HG02938 (cell line): ENCODE measurements around the gene PPP4R2.

Experiments
- ATAC-seq: cut with Tn5 transposase; IDR thresholded peaks from one replicate; pipeline ENCODE4 v1.9.1; 2021; ENCODE audit warnings: mild to moderate bottlenecking, moderate library complexity; ENCODE audit not compliant: unreplicated experiment

The PPP4R2 gene, protein sequence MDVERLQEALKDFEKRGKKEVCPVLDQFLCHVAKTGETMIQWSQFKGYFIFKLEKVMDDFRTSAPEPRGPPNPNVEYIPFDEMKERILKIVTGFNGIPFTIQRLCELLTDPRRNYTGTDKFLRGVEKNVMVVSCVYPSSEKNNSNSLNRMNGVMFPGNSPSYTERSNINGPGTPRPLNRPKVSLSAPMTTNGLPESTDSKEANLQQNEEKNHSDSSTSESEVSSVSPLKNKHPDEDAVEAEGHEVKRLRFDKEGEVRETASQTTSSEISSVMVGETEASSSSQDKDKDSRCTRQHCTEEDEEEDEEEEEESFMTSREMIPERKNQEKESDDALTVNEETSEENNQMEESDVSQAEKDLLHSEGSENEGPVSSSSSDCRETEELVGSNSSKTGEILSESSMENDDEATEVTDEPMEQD

DNA sequence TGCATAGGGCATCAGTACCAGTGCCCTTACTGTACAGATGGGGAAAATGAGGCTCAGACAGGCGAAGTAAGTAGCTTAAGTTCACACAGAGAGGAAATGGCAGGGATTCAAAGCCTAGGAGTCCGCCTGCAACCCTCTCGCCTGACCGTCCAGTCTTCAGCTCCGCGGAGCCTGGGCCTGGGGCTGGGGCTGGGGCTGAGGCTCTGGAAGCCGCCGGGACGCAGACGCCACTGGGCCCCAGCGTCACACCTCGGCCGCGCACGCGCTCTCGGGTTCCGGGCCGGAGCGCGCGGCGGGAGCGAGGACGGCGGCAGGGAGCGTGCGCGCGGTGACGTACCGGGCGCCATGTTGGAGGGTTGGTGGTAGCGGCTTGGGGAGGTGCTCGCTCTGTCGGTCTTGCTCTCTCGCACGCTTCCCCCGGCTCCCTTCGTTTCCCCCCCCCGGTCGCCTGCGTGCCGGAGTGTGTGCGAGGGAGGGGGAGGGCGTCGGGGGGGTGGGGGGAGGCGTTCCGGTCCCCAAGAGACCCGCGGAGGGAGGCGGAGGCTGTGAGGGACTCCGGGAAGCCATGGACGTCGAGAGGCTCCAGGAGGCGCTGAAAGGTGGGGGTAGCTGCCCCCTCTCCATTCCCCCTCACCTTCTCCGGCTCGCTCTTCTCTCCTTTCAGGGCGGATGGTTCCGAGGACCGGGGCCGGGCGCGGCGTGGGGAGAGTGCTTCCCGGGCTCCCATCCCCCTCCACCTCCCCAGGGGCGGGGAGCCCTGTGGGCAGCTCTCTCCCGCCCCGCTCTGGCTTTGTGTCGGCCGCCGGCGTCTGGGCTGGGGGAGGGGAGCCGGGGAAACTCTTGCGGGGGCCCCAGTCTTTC is at the start of gene PPP4R2:
Gene PPP4R2, plus strand, starts transcription at position 339 of the 861 bp plus-strand sequence. Its CDS starts 227 bp downstream, at position 566.
- peak; percentile 85 for ATAC-seq

DNA sequence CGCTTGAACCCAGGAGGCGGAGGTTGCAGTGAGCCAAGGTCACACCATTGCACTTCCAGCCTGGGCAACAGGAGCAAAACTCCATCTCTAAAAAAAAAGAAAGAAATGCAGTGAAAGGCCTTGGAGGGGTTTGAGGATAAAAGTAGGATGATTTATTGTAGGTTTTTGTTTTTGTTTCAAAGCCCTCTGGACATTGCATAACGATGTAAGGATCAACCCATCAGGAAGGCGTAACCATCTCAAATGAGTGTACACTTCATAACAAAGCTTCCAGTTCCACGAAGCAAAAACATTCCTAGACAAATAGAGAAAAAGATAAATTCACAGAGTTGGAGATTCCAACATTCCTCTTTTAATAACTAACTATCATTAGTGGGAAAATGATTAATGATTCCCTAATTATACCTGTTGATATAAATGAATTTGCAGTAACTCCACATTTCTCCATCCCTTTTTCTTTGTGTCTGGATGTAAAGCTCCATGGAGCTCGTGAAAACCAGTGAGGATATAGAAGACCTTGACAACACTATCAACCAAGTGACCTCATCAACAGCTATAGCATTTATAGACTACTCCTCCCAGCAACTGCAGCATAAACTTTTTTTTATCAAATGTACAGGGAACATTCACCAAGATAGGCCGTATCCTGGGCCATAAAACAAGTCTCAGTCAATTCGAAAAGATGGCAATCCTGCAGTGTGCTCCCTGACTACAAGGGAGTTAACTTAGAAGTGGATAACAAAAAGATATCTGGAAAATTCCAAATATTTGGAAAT is 48.7 kb upstream of the PPP4R2 start:
- ATAC-seq = no peak

DNA sequence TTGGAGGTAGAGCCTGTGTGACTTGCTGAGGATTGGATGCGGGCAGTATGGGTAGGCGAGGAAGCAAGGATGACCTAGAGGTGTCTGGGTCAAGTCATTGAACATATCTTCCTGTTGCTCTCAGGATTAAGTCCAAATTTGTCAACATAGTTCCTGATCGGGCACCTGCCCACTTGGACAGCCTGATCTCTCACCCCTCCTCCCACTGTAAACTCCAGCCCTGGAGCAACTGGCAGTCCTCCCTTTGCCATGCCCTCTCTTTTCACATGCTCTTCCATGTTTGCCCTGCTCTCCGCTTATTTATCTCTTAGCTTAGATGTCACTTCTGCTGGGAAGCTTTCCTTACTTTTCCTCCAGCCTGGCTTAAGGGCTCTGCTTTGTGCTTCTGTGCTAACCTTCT is 47.6 kb upstream of the PPP4R2 start:
- ATAC-seq = no peak

DNA sequence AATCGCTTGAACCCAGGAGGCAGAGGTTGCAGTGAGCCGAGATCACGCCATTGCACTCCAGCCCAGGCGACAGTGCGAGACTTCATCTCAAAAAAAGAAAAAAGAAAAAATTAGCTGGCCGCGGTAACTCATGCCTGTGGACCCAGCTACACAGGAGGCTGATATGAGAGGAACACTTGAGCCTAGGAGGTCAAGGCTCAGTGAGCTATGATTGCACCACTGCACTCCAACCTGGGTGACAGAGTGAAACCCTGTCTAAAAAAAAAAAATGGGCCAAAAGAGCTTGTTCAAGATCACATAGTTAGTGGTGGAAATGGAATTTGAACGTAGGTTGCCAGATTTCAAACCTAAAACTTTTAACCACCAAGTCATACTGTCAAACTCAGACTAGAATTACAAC is 46.2 kb upstream of the PPP4R2 start:
- no peak for ATAC-seq

DNA sequence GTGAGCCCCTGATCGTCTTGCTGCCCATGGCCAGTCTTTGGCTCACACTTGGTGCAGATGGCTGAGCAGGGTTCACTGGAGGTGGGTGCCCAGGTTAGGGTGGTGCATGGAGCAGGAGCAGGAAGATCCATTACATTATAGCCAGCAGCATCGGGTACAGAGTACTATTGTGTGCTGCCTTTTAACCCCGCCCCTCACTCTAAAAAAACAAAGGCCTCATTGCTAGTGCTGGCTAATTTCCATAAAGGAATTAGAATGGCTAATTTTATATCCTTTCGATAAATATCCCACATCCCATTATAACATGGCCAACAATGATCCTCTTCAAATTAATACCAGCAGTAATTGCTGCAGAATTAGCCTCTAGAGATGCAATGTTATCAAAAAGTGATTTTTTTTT is 45.8 kb upstream of the PPP4R2 start:
- no peak for ATAC-seq

DNA sequence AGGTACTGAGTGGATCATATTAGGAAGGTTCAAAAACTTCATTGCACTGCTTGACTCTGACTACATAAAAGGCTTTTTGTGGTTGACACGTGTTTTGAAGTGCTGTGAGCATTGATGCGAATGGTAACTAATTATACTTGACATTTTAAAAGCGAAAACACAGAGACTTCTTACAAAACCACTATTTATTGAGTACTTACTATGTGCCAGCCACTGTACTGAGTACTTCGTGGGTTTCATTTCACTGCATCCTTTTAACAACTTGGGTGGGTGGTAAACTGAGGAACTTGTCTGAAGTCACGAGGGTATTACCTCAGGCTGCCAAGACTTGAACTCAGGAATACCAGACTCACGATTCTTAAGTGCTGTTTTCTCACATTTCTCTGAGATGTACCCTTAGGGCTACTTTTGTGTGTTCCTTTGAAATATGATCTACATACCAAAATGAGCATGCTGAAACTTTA is 45.3 kb upstream of the PPP4R2 start:
- ATAC-seq = no peak

DNA sequence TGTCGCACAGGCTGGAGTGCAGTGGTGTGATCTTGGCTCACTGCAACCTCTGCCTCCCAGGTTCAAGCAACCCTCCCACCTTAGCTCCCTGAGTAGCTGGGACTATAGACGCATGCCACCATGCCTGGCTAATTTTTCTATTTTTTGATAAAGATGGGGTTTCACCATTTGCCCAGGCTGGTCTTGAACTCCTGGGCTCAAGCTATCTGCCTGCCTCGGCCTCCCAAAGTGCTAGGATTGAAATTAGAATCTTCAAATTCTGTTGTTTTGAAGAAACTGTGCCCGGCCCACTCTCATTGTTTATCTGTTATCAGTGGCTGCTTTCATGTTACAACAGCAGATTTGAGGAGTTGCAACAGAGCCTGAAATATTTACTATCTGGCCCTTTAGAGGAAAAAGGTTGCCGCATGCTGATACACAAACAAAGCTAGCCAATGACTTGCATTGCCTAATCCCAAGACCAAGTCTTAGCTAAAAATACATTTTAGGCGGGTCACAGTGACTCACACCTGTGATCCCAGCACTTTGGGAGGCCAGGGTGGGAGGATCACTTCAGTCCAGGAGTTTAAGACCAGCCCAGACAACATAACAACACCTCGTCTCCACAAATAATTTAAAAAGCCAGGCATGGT is 43.2 kb upstream of the PPP4R2 start:
- ATAC-seq = no peak

DNA sequence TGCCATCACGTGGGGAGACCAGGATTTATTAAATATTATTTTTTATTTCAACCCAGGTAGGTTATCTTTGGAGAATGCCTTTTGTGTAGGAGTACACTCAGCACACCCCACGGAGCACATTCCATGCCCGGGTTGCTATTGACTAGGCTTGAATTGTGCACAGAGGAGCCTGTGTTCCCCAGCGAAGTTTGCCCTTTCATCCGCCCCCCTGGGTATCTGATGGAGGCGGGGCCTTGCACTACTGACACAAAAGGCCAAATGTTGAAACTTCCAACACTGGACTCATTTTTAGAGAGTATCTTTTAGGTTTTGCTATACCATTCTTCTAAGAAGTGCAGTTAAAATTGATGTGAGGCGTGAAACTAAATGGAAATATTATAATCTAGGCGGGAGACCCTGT is 39.3 kb upstream of the PPP4R2 start:
- ATAC-seq = no peak

DNA sequence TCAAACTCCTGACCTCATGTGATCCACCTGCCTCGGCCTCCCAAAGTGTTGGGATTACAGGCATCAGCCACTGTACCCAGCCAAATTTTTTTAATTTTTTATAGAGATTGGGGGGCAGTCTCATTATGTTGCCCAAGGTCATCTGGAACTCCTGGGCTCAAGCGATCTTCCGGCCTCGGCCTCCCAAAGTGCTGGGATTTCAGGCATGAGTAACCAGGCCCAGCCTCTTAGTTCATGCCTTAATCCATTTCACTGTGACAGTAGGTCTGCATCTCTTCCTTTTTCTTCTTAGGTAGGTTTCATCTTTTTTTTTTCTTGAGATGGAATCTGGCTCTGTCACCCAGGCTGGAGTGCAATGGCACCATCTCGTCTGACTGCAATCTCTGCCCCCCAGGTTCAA is 37.3 kb upstream of the PPP4R2 start:
- ATAC-seq = no peak

DNA sequence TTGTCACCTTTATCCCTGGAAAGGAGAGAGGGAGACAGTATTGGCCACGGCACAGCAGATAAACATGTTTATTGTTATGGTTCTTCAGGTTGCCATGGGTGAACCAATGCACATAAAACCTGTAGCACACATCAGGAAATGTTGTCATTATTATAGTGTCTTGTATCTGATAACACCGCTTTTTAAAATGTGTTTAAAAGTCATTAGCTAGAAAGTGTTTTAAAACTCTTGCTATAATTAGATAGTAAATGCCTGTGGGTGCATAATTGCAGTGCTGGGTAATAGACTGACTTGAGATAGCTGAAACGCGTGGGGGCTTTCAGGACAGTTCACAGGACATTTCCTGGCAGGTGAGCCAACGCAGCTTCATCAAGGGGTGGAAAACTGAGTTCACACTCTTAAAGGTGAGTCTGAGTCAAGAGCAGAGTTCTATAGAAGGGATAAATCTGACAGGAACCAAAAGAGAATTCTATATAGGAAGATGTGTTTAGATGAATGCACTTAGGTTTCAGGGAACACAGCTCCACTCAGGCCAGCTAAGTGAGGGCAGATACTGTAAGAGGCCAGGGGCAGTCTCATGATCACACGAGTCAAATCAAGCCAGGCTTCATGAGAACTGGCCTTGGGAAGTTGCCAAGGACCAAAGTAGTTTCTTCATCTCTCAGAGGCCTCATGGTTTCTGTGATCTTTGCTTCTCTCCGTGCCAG is 35.6 kb upstream of the PPP4R2 start:
- ATAC-seq = no peak

DNA sequence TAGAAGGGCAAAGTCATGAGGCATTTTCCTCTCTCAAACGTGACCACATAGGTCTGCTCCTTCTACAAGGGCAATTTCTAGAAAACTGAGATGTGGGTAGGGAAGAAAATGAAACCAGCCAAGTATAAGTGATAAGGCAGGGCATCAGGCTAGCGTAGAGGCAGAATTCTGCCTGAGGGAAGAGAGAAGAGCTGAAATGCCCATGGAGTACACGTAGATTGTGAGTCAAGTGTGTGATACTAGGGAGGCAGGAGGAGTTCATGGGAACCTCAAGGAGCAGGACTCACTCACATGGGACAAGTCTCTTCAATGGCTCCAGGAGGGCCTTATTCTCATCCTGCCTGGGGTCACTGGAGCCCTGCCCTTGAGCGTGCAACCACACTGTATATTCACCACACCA is 34.9 kb upstream of the PPP4R2 start:
- ATAC-seq = no peak

DNA sequence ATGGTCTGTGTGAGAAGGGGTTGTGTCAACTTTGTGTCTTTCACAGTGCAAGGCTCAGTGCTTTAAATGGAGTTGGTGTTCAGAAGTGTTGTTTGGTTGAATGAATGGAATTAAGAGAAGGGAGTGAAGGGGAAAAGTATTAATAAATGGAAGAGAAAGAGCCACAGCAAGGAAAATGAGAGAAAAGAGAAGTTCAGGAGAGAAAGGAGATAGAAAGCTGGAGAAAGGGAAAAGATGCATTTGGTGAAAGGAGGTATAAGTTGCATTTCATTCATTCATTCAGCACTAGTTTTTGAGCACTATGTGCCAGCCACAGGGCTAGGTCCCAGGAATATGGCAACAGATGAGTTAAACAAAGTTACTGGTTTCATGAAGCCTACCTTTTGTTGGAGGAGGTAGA is 34.3 kb upstream of the PPP4R2 start:
- no peak for ATAC-seq

DNA sequence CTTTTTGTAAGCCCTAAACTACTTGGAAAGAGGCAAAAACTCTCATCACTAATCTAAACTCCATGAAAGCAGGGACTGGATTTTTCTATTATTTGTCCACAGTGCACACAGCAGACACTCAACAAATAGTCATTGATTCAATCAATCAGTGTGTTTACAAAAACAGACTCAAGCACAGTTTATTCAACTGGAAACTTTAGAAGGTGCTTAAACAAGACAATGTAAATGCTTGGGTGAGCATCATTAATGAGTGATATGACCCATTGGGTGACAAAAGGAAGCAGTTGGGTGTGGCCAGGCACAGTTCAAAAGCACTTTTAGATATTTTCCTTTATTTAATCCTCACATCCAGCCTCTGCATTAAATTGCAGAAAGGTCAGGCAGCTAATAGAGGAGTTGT is 32.0 kb upstream of the PPP4R2 start:
- no peak for ATAC-seq

DNA sequence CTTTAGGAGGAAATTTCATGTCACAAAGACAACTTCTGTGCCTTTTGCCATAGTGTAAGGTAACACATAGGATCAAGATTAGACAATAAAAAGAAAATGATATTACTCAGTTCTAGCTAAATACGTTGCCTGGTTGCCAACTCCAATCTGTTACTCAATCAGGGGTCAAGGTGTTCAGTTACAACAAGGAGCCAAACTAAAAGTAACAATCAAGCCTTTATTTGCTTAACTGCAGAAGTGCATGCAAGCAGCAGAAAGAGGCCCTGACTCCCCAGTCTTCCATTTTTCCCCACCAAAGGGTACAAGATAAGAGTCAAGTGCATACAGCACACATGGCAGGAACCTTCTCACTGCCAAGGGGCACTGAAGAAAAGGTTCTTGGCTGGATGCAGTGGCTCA is 28.3 kb upstream of the PPP4R2 start:
- no peak for ATAC-seq

DNA sequence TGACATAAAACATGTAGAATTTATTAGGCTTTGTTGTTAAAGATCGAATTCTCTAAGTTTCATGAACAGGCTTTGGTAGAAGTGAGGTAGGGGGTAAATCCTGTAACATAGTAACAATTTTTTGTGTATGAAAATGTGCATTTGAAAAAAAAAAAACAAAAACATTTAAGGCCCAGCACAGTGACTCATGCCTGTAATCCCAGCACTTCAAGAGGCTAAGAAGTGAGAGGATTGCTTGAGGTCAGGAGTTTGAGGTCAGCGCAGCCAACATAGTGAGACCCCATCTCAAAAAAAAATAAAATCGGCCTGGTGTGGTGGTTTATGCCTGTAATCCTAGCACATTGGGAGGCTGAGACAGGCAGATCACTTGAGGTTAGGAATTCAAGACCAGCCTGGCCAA is 26.8 kb upstream of the PPP4R2 start:
- ATAC-seq = no peak

DNA sequence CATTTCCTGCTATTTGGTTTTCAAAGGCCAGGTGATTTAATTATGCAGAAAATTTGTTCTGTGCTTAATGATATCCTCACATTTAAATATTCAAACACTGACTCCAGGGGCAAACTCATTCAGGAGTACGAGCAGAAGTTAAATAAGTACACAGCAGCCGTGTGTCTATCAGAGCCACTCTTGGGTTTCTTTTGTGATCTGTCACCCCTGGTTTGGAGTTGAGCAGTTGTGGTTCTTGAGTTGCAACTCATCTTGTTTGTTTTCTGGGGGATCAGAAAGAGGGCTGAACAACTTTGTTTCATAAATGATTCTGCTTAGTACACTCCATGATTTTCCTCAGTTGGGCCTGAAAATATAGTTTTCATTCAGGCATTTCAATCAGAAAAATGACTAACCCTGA is 25.7 kb upstream of the PPP4R2 start:
- no peak for ATAC-seq

DNA sequence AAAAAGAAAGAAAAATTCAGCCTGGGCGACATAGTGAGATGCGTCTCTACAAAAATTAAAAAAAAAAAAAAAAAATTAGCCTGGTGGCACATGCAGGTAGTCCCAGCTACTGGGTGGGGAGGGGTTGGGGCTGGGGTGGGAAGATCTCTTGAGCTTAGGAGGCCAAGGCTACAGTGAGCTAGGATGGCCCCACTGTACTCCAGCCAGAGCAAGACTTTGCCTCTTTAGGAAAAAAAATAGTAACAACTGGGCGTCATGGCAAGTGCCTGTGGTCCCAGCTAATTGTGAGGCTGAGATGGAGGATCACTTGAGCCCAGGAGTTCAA is 23.9 kb upstream of the PPP4R2 start:
- ATAC-seq = no peak

DNA sequence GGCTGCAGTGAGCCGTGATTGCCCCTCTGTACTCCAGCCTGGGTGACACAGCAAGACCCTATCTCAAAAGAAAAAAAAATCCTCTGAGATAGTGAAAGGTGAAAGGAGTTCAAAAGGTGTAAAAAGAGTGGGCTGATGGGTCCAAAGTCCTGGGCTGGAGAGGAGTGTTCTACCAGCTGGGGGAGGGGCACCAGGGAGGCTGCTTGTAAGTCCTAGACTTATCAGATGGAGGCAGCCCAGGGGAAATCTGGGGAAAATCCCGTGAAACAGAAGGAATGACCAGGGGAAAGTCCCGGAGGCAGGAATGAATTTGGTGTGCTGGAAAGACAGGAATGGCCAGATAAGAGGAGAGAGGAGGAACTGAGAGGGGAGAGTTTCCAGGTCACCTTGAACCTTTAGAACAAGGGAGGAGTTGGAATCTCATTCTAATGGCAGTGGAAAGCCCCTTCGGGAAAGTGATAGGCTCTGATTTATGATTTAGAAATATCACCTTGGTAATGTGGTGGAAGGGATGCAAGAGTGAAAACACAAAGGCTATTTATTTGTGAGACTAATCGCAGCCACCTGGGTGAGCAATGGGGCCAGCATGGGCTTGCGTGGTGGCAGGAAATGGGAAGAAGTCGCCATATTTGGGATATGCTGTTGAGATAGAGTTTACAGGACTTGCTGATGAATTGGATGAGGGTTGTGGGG is 23.4 kb upstream of the PPP4R2 start:
- no peak for ATAC-seq

DNA sequence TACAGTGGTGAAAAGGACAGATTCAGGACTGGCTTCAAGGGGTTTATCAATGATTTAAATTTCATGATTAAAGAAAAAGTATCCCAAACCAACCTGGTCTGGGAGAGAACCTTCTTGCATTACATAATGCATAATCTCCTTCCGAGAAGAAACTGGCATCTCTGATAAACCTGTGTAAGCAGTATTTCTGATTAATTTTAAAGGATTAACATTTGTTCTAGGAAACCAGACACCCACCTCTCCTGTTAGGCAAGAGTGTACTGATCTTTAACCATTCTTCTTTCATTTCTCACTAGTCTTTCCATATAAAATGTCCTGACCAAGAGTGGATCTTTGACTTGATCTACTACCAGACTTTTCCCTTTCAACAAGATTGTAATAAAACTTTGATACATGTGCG is 22.8 kb upstream of the PPP4R2 start:
- ATAC-seq = no peak

DNA sequence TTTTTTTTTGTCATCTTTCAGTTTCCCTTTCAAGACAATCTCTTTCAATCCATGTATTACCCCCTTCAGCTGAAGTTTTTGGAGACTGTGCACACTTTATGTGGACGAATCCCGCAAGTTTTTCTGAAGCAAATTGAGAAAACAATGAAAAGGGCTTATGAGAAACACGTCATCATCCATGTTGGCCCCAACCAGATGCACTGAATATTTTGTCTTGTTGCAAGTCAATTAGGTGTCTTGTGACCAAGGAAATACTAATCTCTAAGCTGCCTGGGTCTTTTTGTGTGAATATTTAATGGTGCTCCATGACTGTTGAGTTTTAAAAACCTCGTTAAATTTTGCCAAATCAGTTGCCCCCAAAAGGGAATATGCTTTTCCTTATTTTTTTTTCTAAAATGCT is 21.7 kb upstream of the PPP4R2 start:
- no peak for ATAC-seq
